ENCODE data around the gene BBX. TPM values are rescaled to one million over a fixed set of nuclear protein-coding genes. Genes with fewer than 3 reads are reported as not detected.

Gene BBX
- polyA plus RNA-seq, 3 donors: 15.7 to 25.1 (median 16.6) TPM

- Mint-ChIP-seq H3K27me3 (ENCODE audit: low read depth in 3 of 3) (no peaks in the 10 kb centered on the region), H3K4me1 (peaks cover 17% of the 10 kb centered on the region), H3K9me3 (no peaks in the 10 kb centered on the region), H3K27ac (no peak overlapping the region), H3K4me3 (peak overlapping the region in 1 of 2 donors; percentile 52), H3K36me3 (peaks cover 0 to 3% of the 10 kb centered on the region in 2 donors)
- H3K79me2 ChIP-seq (ENCODE audit: insufficient read depth, low read length): no peaks in the 10 kb centered on the region
- H2AFZ ChIP-seq (ENCODE audit: insufficient read depth, low read depth, low read length, poor library complexity, severe bottlenecking): no peak overlapping the region
- 63% methylated on average over 1 of the region's 6 CpGs for WGBS (ENCODE audit: insufficient coverage)
- no peaks in the 10 kb centered on the region for H3K36me3 ChIP-seq (replicated peaks in 1 of 2; ENCODE audit: control insufficient read depth in 1 of 2, insufficient read depth in 2 of 2, low read length in 2 of 2)
- H3K4me3 ChIP-seq (replicated peaks in 1 of 3; ENCODE audit: low read depth in 2 of 3, low read length in 3 of 3): no peak overlapping the region
- H3K27ac ChIP-seq (ENCODE audit: low read depth in 1 of 2, low read length in 2 of 2): no peak overlapping the region
- TF ChIP-seq, protein P1, sequence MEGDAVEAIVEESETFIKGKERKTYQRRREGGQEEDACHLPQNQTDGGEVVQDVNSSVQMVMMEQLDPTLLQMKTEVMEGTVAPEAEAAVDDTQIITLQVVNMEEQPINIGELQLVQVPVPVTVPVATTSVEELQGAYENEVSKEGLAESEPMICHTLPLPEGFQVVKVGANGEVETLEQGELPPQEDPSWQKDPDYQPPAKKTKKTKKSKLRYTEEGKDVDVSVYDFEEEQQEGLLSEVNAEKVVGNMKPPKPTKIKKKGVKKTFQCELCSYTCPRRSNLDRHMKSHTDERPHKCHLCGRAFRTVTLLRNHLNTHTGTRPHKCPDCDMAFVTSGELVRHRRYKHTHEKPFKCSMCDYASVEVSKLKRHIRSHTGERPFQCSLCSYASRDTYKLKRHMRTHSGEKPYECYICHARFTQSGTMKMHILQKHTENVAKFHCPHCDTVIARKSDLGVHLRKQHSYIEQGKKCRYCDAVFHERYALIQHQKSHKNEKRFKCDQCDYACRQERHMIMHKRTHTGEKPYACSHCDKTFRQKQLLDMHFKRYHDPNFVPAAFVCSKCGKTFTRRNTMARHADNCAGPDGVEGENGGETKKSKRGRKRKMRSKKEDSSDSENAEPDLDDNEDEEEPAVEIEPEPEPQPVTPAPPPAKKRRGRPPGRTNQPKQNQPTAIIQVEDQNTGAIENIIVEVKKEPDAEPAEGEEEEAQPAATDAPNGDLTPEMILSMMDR (IDR thresholded peaks at IDR 0.05): no peak
- no peak for DNase-seq
- no peaks in the 10 kb centered on the region for H3K9me3 ChIP-seq (replicated peaks in 1 of 2; ENCODE audit: control insufficient read depth in 1 of 2, insufficient read depth in 1 of 2, low read length in 2 of 2)
- no peaks in the 10 kb centered on the region for H3K27me3 ChIP-seq (ENCODE audit: control insufficient read depth in 2 of 2, insufficient read depth in 2 of 2, low read length in 2 of 2)
- peaks cover 7% of the 10 kb centered on the region for H4K20me1 ChIP-seq (ENCODE audit: insufficient read depth, low read length)
- no peak overlapping the region for H3K4me2 ChIP-seq (replicated peaks; ENCODE audit: extremely low read depth, low read length, poor library complexity, severe bottlenecking)
- no peak overlapping the region for H3K9ac ChIP-seq (ENCODE audit: insufficient read depth, low read length, poor library complexity, severe bottlenecking)
- peaks cover 6 to 16% of the 10 kb centered on the region in 2 donors for H3K4me1 ChIP-seq (ENCODE audit: control insufficient read depth in 1 of 2, insufficient read depth in 2 of 2, low read length in 2 of 2)
- intact Hi-C loops (cut with micrococcal nuclease): no loop called here
Observed at GRCh38 chr3:107675233-107675900, 152.6 kb downstream of the BBX start.

- H3K27ac Mint-ChIP-seq: no peak overlapping the region
- no peaks in the 10 kb centered on the region for H3K36me3 Mint-ChIP-seq
- no peak overlapping the region for H2AFZ ChIP-seq (ENCODE audit: insufficient read depth, low read depth, low read length, poor library complexity, severe bottlenecking)
- H3K9ac ChIP-seq (ENCODE audit: insufficient read depth, low read length, poor library complexity, severe bottlenecking): no peak overlapping the region
- H3K4me2 ChIP-seq (replicated peaks; ENCODE audit: extremely low read depth, low read length, poor library complexity, severe bottlenecking): no peak overlapping the region
- H3K36me3 ChIP-seq (replicated peaks in 1 of 2; ENCODE audit: control insufficient read depth in 1 of 2, insufficient read depth in 2 of 2, low read length in 2 of 2): no peaks in the 10 kb centered on the region
- peaks cover 7% of the 10 kb centered on the region for H4K20me1 ChIP-seq (ENCODE audit: insufficient read depth, low read length)
- peak in 1 of 3 donors; percentile 16 for DNase-seq
- TF ChIP-seq, protein P1 (IDR thresholded peaks at IDR 0.05): peak; percentile 67
- H3K79me2 ChIP-seq (ENCODE audit: insufficient read depth, low read length): no peaks in the 10 kb centered on the region
- peaks cover 28% of the 10 kb centered on the region for H3K4me1 Mint-ChIP-seq
- no peak overlapping the region for H3K4me3 Mint-ChIP-seq
- H3K27me3 Mint-ChIP-seq (ENCODE audit: low read depth in 3 of 3): no peaks in the 10 kb centered on the region
- no peak overlapping the region for H3K4me3 ChIP-seq (replicated peaks in 1 of 3; ENCODE audit: low read depth in 2 of 3, low read length in 3 of 3)
- WGBS (ENCODE audit: insufficient coverage): no CpG with 5 or more reads among the region's 2 CpGs
- intact Hi-C loops (cut with micrococcal nuclease): no loop called here
- peaks cover 19 to 30% of the 10 kb centered on the region in 2 donors for H3K4me1 ChIP-seq (ENCODE audit: control insufficient read depth in 1 of 2, insufficient read depth in 2 of 2, low read length in 2 of 2)
- peaks cover 0 to 4% (median 0%) of the 10 kb centered on the region in 7 donors for H3K9me3 Mint-ChIP-seq
- no peaks in the 10 kb centered on the region for H3K27me3 ChIP-seq (ENCODE audit: control insufficient read depth in 2 of 2, insufficient read depth in 2 of 2, low read length in 2 of 2)
- H3K27ac ChIP-seq (ENCODE audit: low read depth in 1 of 2, low read length in 2 of 2): no peak overlapping the region
- no peaks in the 10 kb centered on the region for H3K9me3 ChIP-seq (replicated peaks in 1 of 2; ENCODE audit: control insufficient read depth in 1 of 2, insufficient read depth in 1 of 2, low read length in 2 of 2)
Observed at GRCh38 chr3:107676469-107677309, 153.9 kb downstream of the BBX start.

Data from CD14-positive monocyte (primary cell).